ENCODE measurements around the gene TRAM2. TPM values are rescaled to one million over a fixed set of nuclear protein-coding genes. Genes with fewer than 3 reads are reported as not detected.

The TRAM2 gene
- total and polyA plus RNA-seq, 2 of the 13 experiments (the other 11 are each of a cell fraction or from before 2014, with no cell fraction given), result 49.1 to 72.5 TPM

DNA sequence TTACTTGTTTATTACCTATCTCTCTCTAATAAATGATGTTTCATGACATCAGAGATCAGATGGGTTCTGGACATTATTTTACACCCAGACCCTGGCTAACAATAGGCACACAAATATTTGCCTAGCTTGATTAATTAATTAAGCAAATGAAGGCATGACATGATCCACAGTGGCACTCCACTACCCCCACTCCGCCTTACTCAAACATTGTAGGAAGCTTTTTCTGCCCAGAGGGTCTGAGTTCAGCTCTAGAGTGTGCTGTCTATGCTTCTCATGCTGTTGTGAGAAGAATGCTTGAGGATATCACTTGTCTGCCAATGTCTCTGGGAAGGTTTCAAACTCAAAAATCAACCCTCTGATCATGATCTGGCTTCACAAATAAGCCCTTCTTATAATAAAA is 45.0 kb downstream of the TRAM2 start (continued):
- no peak for TF ChIP-seq SRSF4 (IDR thresholded peaks at IDR 0.05; ENCODE audit: low read depth, low read length, poor library complexity, severe bottlenecking)
- no peak for TF ChIP-seq KAT2B (IDR thresholded peaks at IDR 0.05; ENCODE audit: borderline replicate concordance, low read depth, low read length)
- TF ChIP-seq GTF3A (CRISPR knock-in tag; conservative IDR thresholded peaks at IDR 0.05), result no peak
- no peak for TF ChIP-seq NKX3-1 (CRISPR knock-in tag; IDR thresholded peaks at IDR 0.05)
- no peak for TF ChIP-seq MAFK (conservative IDR thresholded peaks at IDR 0.05 in 1 of 2, IDR thresholded peaks at IDR 0.05 in 1 of 2; ENCODE audit: low read length in 2 of 2)
- no peak for TF ChIP-seq ZNF687 (CRISPR knock-in tag; IDR thresholded peaks at IDR 0.05)
- TF ChIP-seq, protein P1, sequence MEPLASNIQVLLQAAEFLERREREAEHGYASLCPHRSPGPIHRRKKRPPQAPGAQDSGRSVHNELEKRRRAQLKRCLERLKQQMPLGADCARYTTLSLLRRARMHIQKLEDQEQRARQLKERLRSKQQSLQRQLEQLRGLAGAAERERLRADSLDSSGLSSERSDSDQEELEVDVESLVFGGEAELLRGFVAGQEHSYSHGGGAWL (CRISPR knock-in tag; IDR thresholded peaks at IDR 0.05), result no peak
- TF ChIP-seq ARID2 (CRISPR knock-in tag; IDR thresholded peaks at IDR 0.05; ENCODE audit: borderline replicate concordance), result no peak
- no peak for TF ChIP-seq ZNF782 (CRISPR knock-in tag; IDR thresholded peaks at IDR 0.05; ENCODE audit: borderline replicate concordance)

GRCh38 chr6:52531396-52531795 is 45.5 kb downstream of the TRAM2 start:
- Histone ChIP-seq H3K4me2 (ENCODE audit: low read depth, low read length) (no peak overlapping the region), H3K9me3 (ENCODE audit: low read length) (no peaks in the 10 kb centered on the region), H3K4me1 (ENCODE audit: insufficient read depth, low read length) (peaks cover 2% of the 10 kb centered on the region; the same call in 1 of the 2 replicates), H3K36me3 (replicated peaks in 1 of 2; ENCODE audit: control insufficient read depth in 1 of 2, insufficient read depth in 2 of 2, low read length in 2 of 2) (peaks cover 35 to 75% of the 10 kb centered on the region in 2 experiments), H3K4me3 (replicated peaks in 1 of 3; ENCODE audit: insufficient read depth in 1 of 3, low read depth in 2 of 3, low read length in 3 of 3) (no peak overlapping the region), H3K9ac (ENCODE audit: insufficient read depth, low read depth, low read length) (no peak overlapping the region), H3K27ac (ENCODE audit: extremely low read length, insufficient read depth, low read length) (no peak overlapping the region), H3K79me2 (ENCODE audit: insufficient read depth, low read length) (peaks cover 27% of the 10 kb centered on the region), H2AFZ (ENCODE audit: low read length) (no peak overlapping the region), H3K27me3 (ENCODE audit: control insufficient read depth in 1 of 2, insufficient read depth in 2 of 2, low read length in 2 of 2) (no peaks in the 10 kb centered on the region), H4K20me1 (ENCODE audit: insufficient read depth, low read length) (no peaks in the 10 kb centered on the region)
- intact Hi-C loops (cut with micrococcal nuclease; ENCODE audit: unreplicated experiment) (no loop called here), in situ Hi-C loops (cut with HindIII; ENCODE audit: extremely low pct_ligation_motif_present, low pct_unique_long_range_greater_than_20kb) (no loop called here)
- BruUV-seq (replicated peaks), result no TSS peak
- no peak for DNase-seq (ENCODE audit: low spot score)
- no peak for ATAC-seq
- no peak for FAIRE-seq
- 98% methylated on average over 4 of the region's 4 CpGs for WGBS (ENCODE audit: low lambda C conversion rate)
- ChIA-PET CTCF (ENCODE audit: low intra/inter-chr PET ratio, low total read pairs) (no interaction called here), POLR2A (no interaction called here)
- TF ChIP-seq ZNF329 (CRISPR knock-in tag; IDR thresholded peaks at IDR 0.05; ENCODE audit: low read depth) (no peak), PAXIP1 (CRISPR knock-in tag; conservative IDR thresholded peaks at IDR 0.05) (no peak), CAMTA2 (CRISPR knock-in tag; IDR thresholded peaks at IDR 0.05; ENCODE audit: borderline replicate concordance) (no peak), ZNF235 (CRISPR knock-in tag; IDR thresholded peaks at IDR 0.05; ENCODE audit: borderline replicate concordance) (no peak)
- TF ChIP-seq, protein P2, sequence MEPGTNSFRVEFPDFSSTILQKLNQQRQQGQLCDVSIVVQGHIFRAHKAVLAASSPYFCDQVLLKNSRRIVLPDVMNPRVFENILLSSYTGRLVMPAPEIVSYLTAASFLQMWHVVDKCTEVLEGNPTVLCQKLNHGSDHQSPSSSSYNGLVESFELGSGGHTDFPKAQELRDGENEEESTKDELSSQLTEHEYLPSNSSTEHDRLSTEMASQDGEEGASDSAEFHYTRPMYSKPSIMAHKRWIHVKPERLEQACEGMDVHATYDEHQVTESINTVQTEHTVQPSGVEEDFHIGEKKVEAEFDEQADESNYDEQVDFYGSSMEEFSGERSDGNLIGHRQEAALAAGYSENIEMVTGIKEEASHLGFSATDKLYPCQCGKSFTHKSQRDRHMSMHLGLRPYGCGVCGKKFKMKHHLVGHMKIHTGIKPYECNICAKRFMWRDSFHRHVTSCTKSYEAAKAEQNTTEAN (CRISPR knock-in tag; conservative IDR thresholded peaks at IDR 0.05), result no peak

Measured in HepG2 (cell line).